Measurements from ENCODE around the gene PPP4R3A.
A peak's percentile ranks its signal among the peaks of the same experiment; 100 is the strongest.

PPP4R3A gene

DNA sequence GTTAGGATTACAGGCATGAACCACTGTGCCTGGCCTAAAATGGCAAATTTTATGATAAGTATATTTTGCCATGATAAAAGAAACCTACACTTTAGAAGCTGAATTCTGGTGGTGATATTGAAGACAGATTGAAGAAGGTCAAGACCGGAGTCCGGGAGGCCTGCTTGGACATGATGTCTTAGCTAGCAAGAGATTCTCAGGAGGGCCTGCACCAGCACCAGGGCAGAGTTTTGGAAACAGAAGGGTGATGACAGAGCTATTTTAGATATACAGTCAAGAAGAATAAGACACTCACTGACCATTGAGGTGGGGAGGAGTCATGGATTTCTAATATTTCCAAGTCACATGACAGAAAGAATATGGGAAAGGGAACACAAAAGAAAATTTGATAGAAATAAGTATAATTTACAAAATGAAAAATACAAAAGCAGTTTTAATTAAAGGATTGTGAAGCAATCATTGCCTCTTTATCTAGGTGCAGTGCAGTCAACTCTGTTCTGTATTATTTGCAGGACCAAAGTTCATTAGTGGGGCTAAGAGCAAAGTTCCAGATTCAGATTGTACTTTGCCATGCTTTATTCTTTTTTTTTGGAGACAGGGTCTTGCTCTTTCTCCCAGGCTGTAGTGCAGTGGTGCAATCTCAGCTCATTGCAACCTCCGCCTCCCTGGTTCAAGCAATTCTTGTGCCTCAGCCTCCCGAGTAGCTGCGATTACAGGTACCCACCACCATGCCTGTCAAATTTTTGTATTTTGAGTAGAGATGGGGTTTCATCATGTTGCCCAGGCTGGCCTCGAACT is 9.3 kb upstream of the PPP4R3A start:
- TF ChIP-seq POLR2A (IDR thresholded peaks at IDR 0.05; ENCODE audit: extremely low read depth, insufficient read length) (no peak), MYC (IDR thresholded peaks at IDR 0.05; ENCODE audit: low read depth, low read length) (no peak)
- TF ChIP-seq, protein P1, sequence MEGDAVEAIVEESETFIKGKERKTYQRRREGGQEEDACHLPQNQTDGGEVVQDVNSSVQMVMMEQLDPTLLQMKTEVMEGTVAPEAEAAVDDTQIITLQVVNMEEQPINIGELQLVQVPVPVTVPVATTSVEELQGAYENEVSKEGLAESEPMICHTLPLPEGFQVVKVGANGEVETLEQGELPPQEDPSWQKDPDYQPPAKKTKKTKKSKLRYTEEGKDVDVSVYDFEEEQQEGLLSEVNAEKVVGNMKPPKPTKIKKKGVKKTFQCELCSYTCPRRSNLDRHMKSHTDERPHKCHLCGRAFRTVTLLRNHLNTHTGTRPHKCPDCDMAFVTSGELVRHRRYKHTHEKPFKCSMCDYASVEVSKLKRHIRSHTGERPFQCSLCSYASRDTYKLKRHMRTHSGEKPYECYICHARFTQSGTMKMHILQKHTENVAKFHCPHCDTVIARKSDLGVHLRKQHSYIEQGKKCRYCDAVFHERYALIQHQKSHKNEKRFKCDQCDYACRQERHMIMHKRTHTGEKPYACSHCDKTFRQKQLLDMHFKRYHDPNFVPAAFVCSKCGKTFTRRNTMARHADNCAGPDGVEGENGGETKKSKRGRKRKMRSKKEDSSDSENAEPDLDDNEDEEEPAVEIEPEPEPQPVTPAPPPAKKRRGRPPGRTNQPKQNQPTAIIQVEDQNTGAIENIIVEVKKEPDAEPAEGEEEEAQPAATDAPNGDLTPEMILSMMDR (IDR thresholded peaks at IDR 0.05; ENCODE audit: low read depth, low read length), result no peak
- TF ChIP-seq, protein P2, sequence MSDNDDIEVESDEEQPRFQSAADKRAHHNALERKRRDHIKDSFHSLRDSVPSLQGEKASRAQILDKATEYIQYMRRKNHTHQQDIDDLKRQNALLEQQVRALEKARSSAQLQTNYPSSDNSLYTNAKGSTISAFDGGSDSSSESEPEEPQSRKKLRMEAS (IDR thresholded peaks at IDR 0.05; ENCODE audit: low read depth, low read length), result no peak
- no peak for DNase-seq (ENCODE audit: low read depth)
- no peak overlapping the region for H3K4me3 ChIP-seq (ENCODE audit: low read depth, low read length)

DNA sequence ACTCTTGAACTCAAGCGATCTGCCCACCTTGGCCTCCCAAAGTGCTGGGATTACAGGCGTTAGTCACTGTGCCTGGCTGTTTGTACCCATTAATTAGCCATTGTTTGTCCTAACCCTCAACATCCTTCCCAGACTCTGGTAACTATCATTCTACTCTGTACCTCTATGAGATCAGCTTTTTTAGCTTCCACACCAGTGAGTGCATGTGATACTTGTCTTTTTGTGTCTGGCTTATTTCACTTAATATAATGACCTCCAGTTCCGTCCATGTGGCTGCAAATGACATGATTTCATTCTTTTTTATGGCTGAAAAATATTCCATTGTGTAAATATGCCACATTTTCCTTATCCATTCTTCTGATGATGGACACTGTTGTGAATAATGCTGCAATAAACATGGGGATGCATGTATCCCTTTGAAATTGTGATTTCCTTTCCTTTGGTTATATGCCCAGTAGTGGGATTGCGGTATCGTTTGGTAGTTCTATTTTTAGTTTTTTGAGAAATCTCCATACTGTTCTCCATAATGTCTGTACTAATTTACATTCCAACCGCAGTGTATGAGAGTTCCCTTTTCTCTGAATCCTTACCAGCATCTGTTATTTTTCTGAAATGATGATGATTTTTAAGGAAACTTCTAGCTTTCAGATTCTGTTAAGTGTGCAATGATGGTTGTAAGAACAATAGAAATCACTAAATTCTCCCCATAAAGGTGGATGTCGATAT is 6.7 kb upstream of the PPP4R3A start:
- DNase-seq (ENCODE audit: low read depth), result no peak
- TF ChIP-seq, protein P2 (IDR thresholded peaks at IDR 0.05; ENCODE audit: low read depth, low read length), result no peak
- TF ChIP-seq, protein P1 (IDR thresholded peaks at IDR 0.05; ENCODE audit: low read depth, low read length), result no peak
- TF ChIP-seq MYC (IDR thresholded peaks at IDR 0.05; ENCODE audit: low read depth, low read length), result no peak
- TF ChIP-seq POLR2A (IDR thresholded peaks at IDR 0.05; ENCODE audit: extremely low read depth, insufficient read length), result no peak
- H3K4me3 ChIP-seq (ENCODE audit: low read depth, low read length), result no peak overlapping the region

DNA sequence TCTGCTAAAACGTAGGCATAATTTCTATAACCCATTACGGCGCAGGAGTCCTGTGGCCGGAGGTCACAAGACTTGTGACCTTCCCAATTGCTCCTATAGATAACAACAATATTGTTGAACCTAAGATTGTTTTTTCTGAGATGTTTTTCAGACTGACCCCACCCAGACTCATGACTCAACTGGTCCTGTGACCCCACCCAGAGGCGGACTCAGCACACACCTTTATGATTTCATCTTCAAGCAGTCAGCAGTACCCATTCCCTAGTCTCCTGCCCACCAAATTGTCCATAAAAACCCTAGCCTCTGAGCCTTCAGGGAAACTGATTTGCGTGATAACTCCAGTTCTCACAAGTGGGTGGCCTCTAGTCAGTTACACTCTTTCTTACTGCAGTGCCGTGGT is 5.9 kb upstream of the PPP4R3A start:
- TF ChIP-seq MYC (IDR thresholded peaks at IDR 0.05; ENCODE audit: low read depth, low read length), result no peak
- TF ChIP-seq, protein P1 (IDR thresholded peaks at IDR 0.05; ENCODE audit: low read depth, low read length), result no peak
- no peak for TF ChIP-seq POLR2A (IDR thresholded peaks at IDR 0.05; ENCODE audit: extremely low read depth, insufficient read length)
- TF ChIP-seq, protein P2 (IDR thresholded peaks at IDR 0.05; ENCODE audit: low read depth, low read length), result no peak
- no peak overlapping the region for H3K4me3 ChIP-seq (ENCODE audit: low read depth, low read length)
- DNase-seq (ENCODE audit: low read depth), result no peak

DNA sequence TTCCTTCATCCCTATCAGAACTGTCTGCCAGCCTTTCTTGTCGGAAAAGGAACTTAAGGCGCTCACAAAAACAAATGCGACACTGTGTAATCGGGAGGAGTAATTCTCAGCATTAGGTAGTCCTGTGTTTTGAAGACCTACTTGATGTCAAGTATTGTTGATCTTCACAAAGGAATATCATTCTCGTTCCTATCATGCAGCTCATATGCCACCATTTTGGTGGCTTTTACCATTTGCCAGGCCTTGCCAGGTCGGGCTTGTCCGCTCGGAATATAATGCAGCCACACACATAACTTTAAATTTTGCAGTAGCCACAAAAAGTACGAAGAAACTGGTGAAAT is 903 bp upstream of the PPP4R3A start:
- DNase-seq (ENCODE audit: low read depth), result peak; percentile 58
- TF ChIP-seq, protein P1 (IDR thresholded peaks at IDR 0.05; ENCODE audit: low read depth, low read length), result no peak
- TF ChIP-seq, protein P2 (IDR thresholded peaks at IDR 0.05; ENCODE audit: low read depth, low read length), result peak; percentile 8; the same call in 1 of the 2 replicates
- H3K4me3 ChIP-seq (ENCODE audit: low read depth, low read length), result peak overlapping the region; percentile 87

DNA sequence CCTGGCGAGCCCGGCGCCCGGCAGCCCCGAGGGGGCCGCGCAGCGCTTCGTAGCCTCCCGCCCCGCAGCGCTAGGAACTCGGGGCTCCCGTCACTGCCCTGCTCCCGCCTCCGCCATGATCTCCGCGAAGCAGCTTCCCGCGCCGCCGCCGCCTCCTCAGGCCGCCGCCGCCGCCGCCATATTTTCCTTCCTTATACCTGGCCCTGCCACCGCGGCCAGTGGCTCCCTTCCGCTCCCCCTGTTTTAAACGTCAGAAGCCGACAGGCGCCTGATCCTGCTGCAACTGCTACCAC is 286 bp downstream of the PPP4R3A start:
- TF ChIP-seq, protein P2 (IDR thresholded peaks at IDR 0.05; ENCODE audit: low read depth, low read length), result no peak
- TF ChIP-seq MYC (IDR thresholded peaks at IDR 0.05; ENCODE audit: low read depth, low read length) (no peak), POLR2A (IDR thresholded peaks at IDR 0.05; ENCODE audit: extremely low read depth, insufficient read length) (no peak)
- TF ChIP-seq, protein P1 (IDR thresholded peaks at IDR 0.05; ENCODE audit: low read depth, low read length), result no peak
- H3K4me3 ChIP-seq (ENCODE audit: low read depth, low read length), result peak overlapping the region; percentile 87
- no peak for DNase-seq (ENCODE audit: low read depth)

Data from NB4 (cell line).